PC-9 (cell line): ENCODE measurements around the gene HSD17B11. TPM values are rescaled to one million over a fixed set of nuclear protein-coding genes. Genes with fewer than 3 reads are reported as not detected.
"Not testable (repeated sequence)": the region's sequence is repeated elsewhere in the genome, so short reads cannot be mapped to it uniquely, and the experiment has no call there.

Experiments used
- BruUV-seq: library from RNA; stranded (reverse); fragments of 400-500 nt; replicated peaks from 2 replicates; lab custom pipeline; 2021; lab: Mats Ljungman, UMichigan
- CTCF ChIA-PET: fragments of 300-600 bp; sonication (Branson Sonifier 250); formaldehyde crosslinking; loops from one replicate; lab custom pipeline; 2022; ENCODE audit warnings: antibody characterized with exemption; lab: Charles Lee
- POLR2A ChIA-PET: fragments of 300-600 bp; sonication (Branson Sonifier 250); formaldehyde crosslinking; loops from one replicate; lab custom pipeline; 2022; ENCODE audit warnings: antibody characterized with exemption; ENCODE audit not compliant: unreplicated experiment; lab: Charles Lee
- DNase-seq, 2 experiments: peaks; one replicate each; pipeline versions ENCODE4 v3.0.0 to v3.0.0-alpha.2; 2015 to 2022; ENCODE audit warnings: mixed read lengths in 1 of 2
- H2AFZ ChIP-seq: fragments of 200-600 bp; sonication (generic); 2 replicates; pipeline ENCODE4 v1.8.1; 2017; ENCODE audit warnings: antibody characterized with exemption
- H3F3A ChIP-seq: fragments of 200-600 bp; sonication (generic); 2 replicates; pipeline ENCODE4 v1.8.1; 2017; ENCODE audit warnings: antibody characterized with exemption, mild to moderate bottlenecking, low read depth; ENCODE audit not compliant: insufficient read depth
- H3K27ac ChIP-seq: fragments of 200-600 bp; sonication (generic); 2 replicates; pipeline ENCODE4 v1.6.1; 2016; ENCODE audit warnings: mixed run types
- H3K27me3 ChIP-seq: fragments of 200-600 bp; sonication (generic); 2 replicates; pipeline ENCODE4 v1.6.1; 2016; ENCODE audit warnings: low read depth, mixed run types; ENCODE audit not compliant: insufficient read depth
- H3K36me3 ChIP-seq: fragments of 200-600 bp; sonication (generic); 2 replicates; pipeline ENCODE4 v1.6.1; 2016; ENCODE audit warnings: low read depth, mixed run types
- H3K4me1 ChIP-seq: fragments of 200-600 bp; sonication (generic); replicated peaks from 2 replicates; pipeline ENCODE4 v1.6.1; 2016; ENCODE audit warnings: mixed run types; ENCODE audit not compliant: insufficient read depth
- H3K4me2 ChIP-seq: fragments of 200-600 bp; sonication (generic); 2 replicates; pipeline ENCODE4 v1.6.1; 2017; ENCODE audit warnings: mixed run types
- H3K4me3 ChIP-seq: fragments of 200-600 bp; sonication (generic); 2 replicates; pipeline ENCODE4 v1.6.1; 2016; ENCODE audit warnings: mixed run types
- H3K79me2 ChIP-seq: fragments of 200-600 bp; sonication (generic); 2 replicates; pipeline ENCODE4 v1.6.1; 2017; ENCODE audit warnings: low read depth, mixed run types
- H3K9me2 ChIP-seq: fragments of 200-600 bp; sonication (generic); 2 replicates; pipeline ENCODE4 v1.8.1; 2017; ENCODE audit warnings: mild to moderate bottlenecking; ENCODE audit not compliant: insufficient read depth
- H3K9me3 ChIP-seq: fragments of 200-600 bp; sonication (generic); 2 replicates; pipeline ENCODE4 v1.8.1; 2016; ENCODE audit warnings: low read depth; ENCODE audit not compliant: insufficient read depth
- H4K20me1 ChIP-seq: fragments of 200-600 bp; sonication (generic); 2 replicates; pipeline ENCODE4 v1.8.1; 2017; ENCODE audit not compliant: insufficient read depth
- EZH2 ChIP-seq: fragments of 200-600 bp; sonication (generic); IDR thresholded peaks from 2 replicates; pipeline ENCODE4 v1.8.0; 2017; ENCODE audit warnings: antibody characterized with exemption, low read depth
- intact Hi-C: fragments of 100-400 bp; cut with micrococcal nuclease; formaldehyde crosslinking; loops from one replicate; pipeline ENCODE4 v1.10.0; 2022; ENCODE audit not compliant: unreplicated experiment
- total RNA-seq: library from RNA; stranded (reverse); gene quantifications from 2 replicates; pipeline ENCODE4 v1.2.3, GENCODE V29; 2021
- TF ChIP-seq, protein P1 (sequence below): fragments of 200-600 bp; sonication (generic); conservative IDR thresholded peaks from 2 replicates; pipeline ENCODE4 v1.6.1; 2017; ENCODE audit warnings: mixed run types, antibody characterized with exemption, mild to moderate bottlenecking, moderate library complexity

The HSD17B11 gene
- total RNA-seq, 1 experiment from 2014 or later = 26.9 TPM

DNA sequence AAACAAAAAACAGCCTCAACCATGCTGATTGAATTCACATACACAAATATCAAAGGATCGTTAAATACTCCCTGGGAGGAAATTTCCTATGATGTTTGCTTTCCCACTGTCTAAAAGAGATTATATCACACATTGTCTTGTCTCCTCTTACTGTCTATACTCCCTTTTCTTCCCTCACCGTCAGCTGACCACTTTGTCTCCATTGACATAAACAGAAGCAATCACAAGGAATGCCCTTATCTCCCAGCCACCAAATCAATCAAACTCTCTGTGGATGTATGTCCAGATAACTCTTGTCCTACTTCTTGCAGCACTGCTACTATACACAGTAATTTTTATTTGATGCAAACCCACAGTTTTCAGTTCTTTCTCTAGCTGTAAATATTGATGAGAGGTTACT, 19.2 kb upstream of the HSD17B11 start:
- Histone ChIP-seq H3K4me1 (no peaks in the 10 kb centered on the region), H3K27ac (no peak overlapping the region), H3K79me2 (no peaks in the 10 kb centered on the region), H3K4me3 (no peak overlapping the region), H4K20me1 (no peaks in the 10 kb centered on the region), H3K9me2 (no peaks in the 10 kb centered on the region), H2AFZ (no peak overlapping the region), H3F3A (no peaks in the 10 kb centered on the region), H3K9me3 (no peaks in the 10 kb centered on the region), H3K36me3 (no peaks in the 10 kb centered on the region), H3K4me2 (no peak overlapping the region), H3K27me3 (no peaks in the 10 kb centered on the region)
- no peak for DNase-seq
- ChIA-PET CTCF (no interaction called here), POLR2A (no interaction called here)
- BruUV-seq = no TSS peak
- no peak for TF ChIP-seq EZH2
- TF ChIP-seq, protein P1, sequence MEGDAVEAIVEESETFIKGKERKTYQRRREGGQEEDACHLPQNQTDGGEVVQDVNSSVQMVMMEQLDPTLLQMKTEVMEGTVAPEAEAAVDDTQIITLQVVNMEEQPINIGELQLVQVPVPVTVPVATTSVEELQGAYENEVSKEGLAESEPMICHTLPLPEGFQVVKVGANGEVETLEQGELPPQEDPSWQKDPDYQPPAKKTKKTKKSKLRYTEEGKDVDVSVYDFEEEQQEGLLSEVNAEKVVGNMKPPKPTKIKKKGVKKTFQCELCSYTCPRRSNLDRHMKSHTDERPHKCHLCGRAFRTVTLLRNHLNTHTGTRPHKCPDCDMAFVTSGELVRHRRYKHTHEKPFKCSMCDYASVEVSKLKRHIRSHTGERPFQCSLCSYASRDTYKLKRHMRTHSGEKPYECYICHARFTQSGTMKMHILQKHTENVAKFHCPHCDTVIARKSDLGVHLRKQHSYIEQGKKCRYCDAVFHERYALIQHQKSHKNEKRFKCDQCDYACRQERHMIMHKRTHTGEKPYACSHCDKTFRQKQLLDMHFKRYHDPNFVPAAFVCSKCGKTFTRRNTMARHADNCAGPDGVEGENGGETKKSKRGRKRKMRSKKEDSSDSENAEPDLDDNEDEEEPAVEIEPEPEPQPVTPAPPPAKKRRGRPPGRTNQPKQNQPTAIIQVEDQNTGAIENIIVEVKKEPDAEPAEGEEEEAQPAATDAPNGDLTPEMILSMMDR = no peak
- intact Hi-C loops = no loop called here

DNA sequence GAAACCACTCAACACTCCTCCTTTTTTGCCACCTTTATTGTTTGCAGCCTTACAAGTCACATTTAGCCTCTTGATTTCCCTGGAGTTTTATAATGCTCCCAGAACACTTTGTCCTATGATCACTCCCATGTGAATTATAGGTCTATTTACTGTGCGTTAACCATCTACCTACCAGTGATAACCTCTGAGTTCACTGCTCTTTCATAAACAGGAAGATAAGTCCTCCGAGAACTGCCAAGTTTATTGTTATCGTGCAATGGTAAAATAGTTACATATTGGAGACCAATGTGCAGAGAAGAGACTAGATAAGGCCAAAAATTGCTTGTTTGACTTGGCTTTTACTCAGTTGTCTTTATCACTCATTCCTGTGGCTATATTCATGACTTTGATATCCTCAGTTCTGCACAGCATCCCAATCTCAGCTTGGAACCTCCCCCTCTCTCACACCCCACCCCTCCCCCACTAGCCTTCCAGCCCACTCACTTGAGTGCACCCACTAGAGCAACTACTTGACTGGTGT, 18.5 kb upstream of the HSD17B11 start:
- POLR2A ChIA-PET = no interaction called here
- no peak overlapping the region for H3K4me2 ChIP-seq
- no peak for DNase-seq

DNA sequence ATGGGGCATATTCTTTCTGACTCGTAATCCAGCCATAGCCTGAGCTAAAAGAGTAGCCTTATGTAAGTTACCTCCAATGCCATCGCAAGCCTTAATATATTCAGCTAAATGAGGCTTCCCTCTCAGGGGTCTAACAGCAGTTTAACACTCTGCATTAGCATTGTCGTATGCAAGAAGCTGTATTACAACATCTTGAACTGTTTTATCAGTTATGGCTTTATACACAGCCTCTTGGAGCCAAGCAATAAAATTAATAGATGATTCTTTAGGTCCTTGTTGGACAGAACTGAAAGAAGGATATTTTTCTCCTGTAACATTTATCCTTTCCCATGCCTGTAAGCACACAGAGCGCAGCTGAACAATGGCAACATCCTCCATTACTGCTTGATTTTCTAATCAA, 15.9 kb upstream of the HSD17B11 start:
- CTCF ChIA-PET, H4K20me1 ChIP-seq, intact Hi-C loops, BruUV-seq, DNase-seq, H3K9me3 ChIP-seq, H3K27me3 ChIP-seq, H3K27ac ChIP-seq, H3K9me2 ChIP-seq, H3K4me3 ChIP-seq, H3K4me1 ChIP-seq, H3K4me2 ChIP-seq, H3F3A ChIP-seq, H3K79me2 ChIP-seq, H2AFZ ChIP-seq, H3K36me3 ChIP-seq: not testable (repeated sequence)
- POLR2A ChIA-PET = interaction anchor here (0.6 kb wide), 1 partner anchor 1751 kb away, joined by 3 read pairs; no protein-coding TSS in a partner anchor

More for the DNA sequence above, 18.5 kb upstream of the HSD17B11 start:
- intact Hi-C loops = no loop called here
- Histone ChIP-seq H3K79me2 (no peaks in the 10 kb centered on the region), H3F3A (no peaks in the 10 kb centered on the region), H4K20me1 (no peaks in the 10 kb centered on the region), H3K27me3 (no peaks in the 10 kb centered on the region), H3K9me3 (no peaks in the 10 kb centered on the region), H3K36me3 (no peaks in the 10 kb centered on the region), H2AFZ (no peak overlapping the region), H3K4me1 (no peaks in the 10 kb centered on the region), H3K9me2 (no peaks in the 10 kb centered on the region), H3K27ac (no peak overlapping the region), H3K4me3 (no peak overlapping the region)
- CTCF ChIA-PET = no interaction called here
- no peak for TF ChIP-seq EZH2
- TF ChIP-seq, protein P1 = no peak
- BruUV-seq = no TSS peak

DNA sequence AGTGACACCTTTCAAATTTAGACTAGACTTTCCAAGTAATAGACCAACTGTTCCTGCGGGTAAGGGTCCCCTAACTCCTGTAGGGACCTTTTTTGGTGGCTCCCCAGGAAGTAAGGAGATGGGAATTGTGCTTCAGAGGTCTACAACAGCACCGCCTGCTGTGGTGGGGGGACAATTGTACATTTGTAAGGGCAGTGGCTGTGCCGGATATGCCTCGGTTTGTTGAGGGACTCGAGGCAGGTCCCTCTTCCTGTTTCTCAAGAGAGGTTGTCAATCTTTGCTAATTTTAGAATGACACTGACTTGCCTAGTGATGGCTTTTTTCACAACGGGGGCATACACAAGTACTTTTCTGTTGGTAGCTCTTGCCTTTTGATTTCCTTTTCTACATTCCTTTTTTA, 15.5 kb upstream of the HSD17B11 start:
- Histone ChIP-seq H4K20me1 (no peaks in the 10 kb centered on the region), H3K27ac (no peak overlapping the region), H3K36me3 (no peaks in the 10 kb centered on the region), H3K9me3 (no peaks in the 10 kb centered on the region), H3K9me2 (no peaks in the 10 kb centered on the region), H3K4me3 (no peak overlapping the region), H3K4me1 (no peaks in the 10 kb centered on the region), H2AFZ (no peak overlapping the region), H3K79me2 (no peaks in the 10 kb centered on the region), H3K27me3 (no peaks in the 10 kb centered on the region), H3K4me2 (no peak overlapping the region), H3F3A (no peaks in the 10 kb centered on the region)
- TF ChIP-seq, protein P1 = no peak
- TF ChIP-seq EZH2 = no peak
- CTCF ChIA-PET = no interaction called here
- no TSS peak for BruUV-seq
- DNase-seq = no peak
- POLR2A ChIA-PET = interaction anchor here (0.6 kb wide), 1 partner anchor 1750 kb away, joined by 3 read pairs; no protein-coding TSS in a partner anchor
- intact Hi-C loops = no loop called here
